Neural crest cell (in vitro differentiated cells): ENCODE results near the gene CA5B. TPM values are rescaled to one million over a fixed set of nuclear protein-coding genes. Genes with fewer than 3 reads are reported as not detected.

Experiments
- DNase-seq: peaks from one replicate; pipeline ENCODE4 v3.0.0; 2021; ENCODE audit warnings: low read depth, mixed read lengths, low spot score
- H3K27ac Mint-ChIP-seq: one replicate; pipeline ENCODE4 v1.8.0; 2021; ENCODE audit warnings: mild to moderate bottlenecking, mixed read lengths; ENCODE audit not compliant: unreplicated experiment
- H3K27me3 Mint-ChIP-seq: 2 replicates; pipeline ENCODE4 v1.8.0; 2021; ENCODE audit warnings: low read depth, mild to moderate bottlenecking, mixed read lengths
- H3K36me3 Mint-ChIP-seq: 2 replicates; pipeline ENCODE4 v1.8.0; 2021; ENCODE audit warnings: low read depth, mild to moderate bottlenecking, mixed read lengths
- H3K4me1 Mint-ChIP-seq: 2 replicates; pipeline ENCODE4 v1.8.0; 2021; ENCODE audit warnings: mixed read lengths
- H3K4me3 Mint-ChIP-seq: one replicate; pipeline ENCODE4 v1.8.0; 2021; ENCODE audit warnings: mild to moderate bottlenecking, mixed read lengths
- H3K9me3 Mint-ChIP-seq: 2 replicates; pipeline ENCODE4 v1.8.0; 2021; ENCODE audit warnings: mixed read lengths
- CTCF ChIP-seq: fragments of 200-600 bp; sonication (generic); conservative IDR thresholded peaks from 2 replicates; pipeline ENCODE4 v1.5.0; 2021; ENCODE audit warnings: antibody characterized with exemption, mild to moderate bottlenecking
- total RNA-seq: library from RNA; stranded (reverse); gene quantifications from 2 replicates; pipeline ENCODE4 v1.2.1, GENCODE V29; 2021

Gene CA5B
- total RNA-seq, 1 donor from 2014 or later, result 5.7 TPM

GRCh38 chrX:15747626-15748173 is 9.6 kb downstream of the CA5B start:
- H3K4me3 Mint-ChIP-seq, result no peak overlapping the region
- no peaks in the 10 kb centered on the region for H3K36me3 Mint-ChIP-seq
- H3K27me3 Mint-ChIP-seq, result no peaks in the 10 kb centered on the region
- H3K27ac Mint-ChIP-seq, result no peak overlapping the region
- peaks cover 30% of the 10 kb centered on the region for H3K4me1 Mint-ChIP-seq
- no peak for DNase-seq
- no peaks in the 10 kb centered on the region for H3K9me3 Mint-ChIP-seq
- TF ChIP-seq CTCF, result no peak

GRCh38 chrX:15748841-15749240 is 10.8 kb downstream of the CA5B start:
- Mint-ChIP-seq H3K27me3 (no peaks in the 10 kb centered on the region), H3K4me1 (peaks cover 30% of the 10 kb centered on the region)

GRCh38 chrX:15749642-15750610 is 11.9 kb downstream of the CA5B start:
- H3K4me3 Mint-ChIP-seq, result no peak overlapping the region
- no peaks in the 10 kb centered on the region for H3K9me3 Mint-ChIP-seq
- peaks cover 24% of the 10 kb centered on the region for H3K4me1 Mint-ChIP-seq
- no peak for DNase-seq
- TF ChIP-seq CTCF, result no peak
- H3K27me3 Mint-ChIP-seq, result no peaks in the 10 kb centered on the region
- no peaks in the 10 kb centered on the region for H3K36me3 Mint-ChIP-seq
- no peak overlapping the region for H3K27ac Mint-ChIP-seq

More at GRCh38 chrX:15748841-15749240, 10.8 kb downstream of the CA5B start:
- no peak overlapping the region for H3K27ac Mint-ChIP-seq
- TF ChIP-seq CTCF, result no peak
- no peaks in the 10 kb centered on the region for H3K36me3 Mint-ChIP-seq
- no peak for DNase-seq
- H3K9me3 Mint-ChIP-seq, result no peaks in the 10 kb centered on the region
- H3K4me3 Mint-ChIP-seq, result no peak overlapping the region

- Mint-ChIP-seq H3K4me3 (no peak overlapping the region), H3K36me3 (no peaks in the 10 kb centered on the region), H3K27me3 (no peaks in the 10 kb centered on the region), H3K27ac (no peak overlapping the region), H3K4me1 (peaks cover 20% of the 10 kb centered on the region), H3K9me3 (no peaks in the 10 kb centered on the region)
- no peak for DNase-seq
- no peak for TF ChIP-seq CTCF
Measured at GRCh38 chrX:15750611-15751154, 12.6 kb downstream of the CA5B start.

GRCh38 chrX:15751155-15751819 is 13.2 kb downstream of the CA5B start:
- Mint-ChIP-seq H3K27me3 (no peaks in the 10 kb centered on the region), H3K27ac (no peak overlapping the region), H3K4me1 (peaks cover 19% of the 10 kb centered on the region), H3K9me3 (no peaks in the 10 kb centered on the region), H3K36me3 (no peaks in the 10 kb centered on the region), H3K4me3 (no peak overlapping the region)
- no peak for TF ChIP-seq CTCF
- no peak for DNase-seq
